ENCODE results near the gene SERTAD1.
"Not testable (repeated sequence)": the region's sequence is repeated elsewhere in the genome, so short reads cannot be mapped to it uniquely, and the experiment has no call there.

Gene SERTAD1

GRCh38 chr19:40461669-40462221, 36.0 kb upstream of the SERTAD1 start:
- H3K27me3 Mint-ChIP-seq: peaks cover 6% of the 10 kb centered on the region
- no peaks in the 10 kb centered on the region for H3K9me3 Mint-ChIP-seq
- DNase-seq (ENCODE audit: low spot score in 2 of 2) (peak in 1 of 2 donors; percentile 23), ATAC-seq (ENCODE audit: low read depth) (no peak)
- no peak overlapping the region for H3K27ac Mint-ChIP-seq
- peaks cover 29% of the 10 kb centered on the region for H3K4me1 Mint-ChIP-seq
- peaks cover 4% of the 10 kb centered on the region for H3K36me3 Mint-ChIP-seq
- H3K4me3 Mint-ChIP-seq: peak overlapping the region; percentile 6

DNA sequence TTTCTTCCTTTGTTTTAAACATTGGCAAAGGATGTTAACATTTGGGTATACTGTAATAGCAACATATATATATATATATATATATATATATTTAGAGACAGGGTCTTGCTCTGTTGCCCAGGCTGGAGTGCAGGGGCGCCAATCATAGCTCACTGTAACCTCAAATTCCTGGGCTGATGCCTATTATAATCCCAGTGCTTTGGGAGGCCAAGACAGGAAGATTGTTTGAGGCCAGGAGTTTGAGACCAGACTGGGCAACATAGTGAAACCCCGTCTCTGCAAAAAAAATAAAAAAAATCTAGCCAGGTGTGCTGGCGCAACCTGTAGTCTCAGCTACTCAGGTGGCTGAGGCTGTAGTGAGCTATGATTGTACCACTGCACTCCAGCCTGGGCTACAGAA, 34.4 kb upstream of the SERTAD1 start:
- ATAC-seq (ENCODE audit: low read depth) (no peak), DNase-seq (ENCODE audit: low spot score in 2 of 2) (no peak)
- no peak overlapping the region for H3K4me3 Mint-ChIP-seq
- H3K27ac Mint-ChIP-seq: no peak overlapping the region
- H3K9me3 Mint-ChIP-seq: no peaks in the 10 kb centered on the region
- H3K36me3 Mint-ChIP-seq: peaks cover under 1% of the 10 kb centered on the region
- H3K4me1 Mint-ChIP-seq: peaks cover 16% of the 10 kb centered on the region
- no peaks in the 10 kb centered on the region for H3K27me3 Mint-ChIP-seq

DNA sequence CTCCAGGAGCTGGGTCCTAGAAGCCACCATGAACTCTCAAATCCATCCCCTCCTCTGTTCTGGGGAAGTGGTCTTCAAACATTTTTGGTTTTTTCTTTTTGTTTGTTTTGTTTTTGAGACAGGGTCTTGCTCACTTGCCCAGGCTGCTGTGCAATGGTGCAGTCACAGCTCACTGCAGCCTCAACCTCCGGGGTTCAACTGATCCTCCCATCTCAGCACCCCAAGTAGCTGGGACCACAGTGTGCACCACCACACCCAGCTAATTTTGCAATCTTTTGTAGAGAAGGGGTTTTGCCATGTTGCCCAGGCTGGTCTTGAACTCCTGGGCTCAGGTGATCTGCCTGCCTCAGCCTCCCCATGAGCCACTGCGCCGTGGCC, 32.8 kb upstream of the SERTAD1 start:
- Mint-ChIP-seq H3K9me3 (no peaks in the 10 kb centered on the region), H3K27ac (no peak overlapping the region), H3K27me3 (no peaks in the 10 kb centered on the region), H3K4me1 (peaks cover 12% of the 10 kb centered on the region), H3K4me3 (no peak overlapping the region), H3K36me3 (peaks cover 2% of the 10 kb centered on the region)
- DNase-seq (ENCODE audit: low spot score in 2 of 2): no peak
- ATAC-seq (ENCODE audit: low read depth): no peak

- Mint-ChIP-seq H3K4me1 (peaks cover 10% of the 10 kb centered on the region), H3K27me3 (no peaks in the 10 kb centered on the region), H3K9me3 (no peaks in the 10 kb centered on the region), H3K36me3 (peaks cover 2% of the 10 kb centered on the region), H3K27ac (no peak overlapping the region), H3K4me3 (no peak overlapping the region)
- no peak for ATAC-seq (ENCODE audit: low read depth)
- DNase-seq (ENCODE audit: low spot score in 2 of 2): no peak
These were observed 32.3 kb upstream of the SERTAD1 start for GRCh38 chr19:40457953-40458596.

- no peaks in the 10 kb centered on the region for H3K27me3 Mint-ChIP-seq
- peaks cover 8% of the 10 kb centered on the region for H3K4me1 Mint-ChIP-seq
- no peak overlapping the region for H3K4me3 Mint-ChIP-seq
- ATAC-seq (ENCODE audit: low read depth) (no peak), DNase-seq (ENCODE audit: low spot score in 2 of 2) (no peak)
- no peak overlapping the region for H3K27ac Mint-ChIP-seq
- no peaks in the 10 kb centered on the region for H3K9me3 Mint-ChIP-seq
- H3K36me3 Mint-ChIP-seq: peaks cover 2% of the 10 kb centered on the region
These were observed 31.3 kb upstream of the SERTAD1 start for GRCh38 chr19:40457048-40457447.

GRCh38 chr19:40453943-40454342, 28.2 kb upstream of the SERTAD1 start:
- not testable (repeated sequence) for H3K9me3 Mint-ChIP-seq; ATAC-seq (ENCODE audit: low read depth); DNase-seq (ENCODE audit: low spot score in 2 of 2); H3K27ac Mint-ChIP-seq; H3K4me3 Mint-ChIP-seq; H3K27me3 Mint-ChIP-seq; H3K4me1 Mint-ChIP-seq; H3K36me3 Mint-ChIP-seq

- no peaks in the 10 kb centered on the region for H3K4me1 Mint-ChIP-seq
- H3K9me3 Mint-ChIP-seq: no peaks in the 10 kb centered on the region
- no peak overlapping the region for H3K27ac Mint-ChIP-seq
- H3K36me3 Mint-ChIP-seq: peaks cover 6% of the 10 kb centered on the region
- ATAC-seq (ENCODE audit: low read depth) (no peak), DNase-seq (ENCODE audit: low spot score in 2 of 2) (no peak)
- H3K27me3 Mint-ChIP-seq: no peaks in the 10 kb centered on the region
- no peak overlapping the region for H3K4me3 Mint-ChIP-seq
These were observed 27.5 kb upstream of the SERTAD1 start for GRCh38 chr19:40453151-40453735.

GRCh38 chr19:40452016-40452415, 26.2 kb upstream of the SERTAD1 start:
- no peaks in the 10 kb centered on the region for H3K4me1 Mint-ChIP-seq
- no peaks in the 10 kb centered on the region for H3K9me3 Mint-ChIP-seq
- DNase-seq (ENCODE audit: low spot score in 2 of 2): no peak
- no peak overlapping the region for H3K27ac Mint-ChIP-seq
- H3K27me3 Mint-ChIP-seq: no peaks in the 10 kb centered on the region
- no peak for ATAC-seq (ENCODE audit: low read depth)
- H3K36me3 Mint-ChIP-seq: peaks cover 6% of the 10 kb centered on the region
- H3K4me3 Mint-ChIP-seq: no peak overlapping the region

GRCh38 chr19:40450664-40451063, 24.9 kb upstream of the SERTAD1 start:
- no peaks in the 10 kb centered on the region for H3K27me3 Mint-ChIP-seq
- no peaks in the 10 kb centered on the region for H3K9me3 Mint-ChIP-seq
- H3K4me3 Mint-ChIP-seq: no peak overlapping the region
- DNase-seq (ENCODE audit: low spot score in 2 of 2) (no peak), ATAC-seq (ENCODE audit: low read depth) (no peak)
- H3K4me1 Mint-ChIP-seq: no peaks in the 10 kb centered on the region
- peaks cover 6% of the 10 kb centered on the region for H3K36me3 Mint-ChIP-seq
- H3K27ac Mint-ChIP-seq: no peak overlapping the region

GRCh38 chr19:40449506-40449905, 23.7 kb upstream of the SERTAD1 start:
- peaks cover 4% of the 10 kb centered on the region for H3K36me3 Mint-ChIP-seq
- ATAC-seq (ENCODE audit: low read depth) (no peak), DNase-seq (ENCODE audit: low spot score in 2 of 2) (no peak)
- H3K9me3 Mint-ChIP-seq: no peaks in the 10 kb centered on the region
- H3K4me1 Mint-ChIP-seq: peaks cover 4% of the 10 kb centered on the region
- H3K4me3 Mint-ChIP-seq: no peak overlapping the region
- H3K27me3 Mint-ChIP-seq: no peaks in the 10 kb centered on the region
- H3K27ac Mint-ChIP-seq: no peak overlapping the region

DNA sequence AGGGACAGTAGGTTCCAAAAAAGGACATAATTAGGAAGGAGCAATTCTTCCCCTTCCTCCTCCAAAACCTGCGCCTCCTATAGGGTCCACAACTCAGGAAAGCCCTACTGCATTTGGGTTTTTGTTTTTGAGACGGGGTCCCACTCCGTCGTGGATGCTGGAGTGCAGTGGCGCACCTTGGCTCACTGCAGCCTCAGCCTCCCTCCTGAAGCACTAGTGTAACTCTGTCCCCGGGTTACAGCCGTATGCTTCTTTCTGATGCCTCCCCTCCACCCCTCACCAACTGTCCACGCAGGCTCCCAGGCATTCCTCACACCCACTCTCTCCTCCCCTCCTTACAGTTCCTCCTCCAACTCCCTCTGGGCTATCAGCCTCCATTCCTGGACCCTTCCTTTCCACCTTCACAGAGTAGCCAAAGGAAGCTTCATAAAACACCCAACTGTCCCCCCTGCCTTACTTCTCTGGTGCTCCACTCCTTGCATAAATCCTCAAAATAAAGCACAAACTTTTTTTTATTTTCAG, 20.5 kb upstream of the SERTAD1 start:
- no peaks in the 10 kb centered on the region for H3K27me3 Mint-ChIP-seq
- H3K4me3 Mint-ChIP-seq: no peak overlapping the region
- no peak for ATAC-seq (ENCODE audit: low read depth)
- no peak for DNase-seq (ENCODE audit: low spot score in 2 of 2)
- peak overlapping the region; percentile 13 for H3K27ac Mint-ChIP-seq
- peaks cover 15% of the 10 kb centered on the region for H3K4me1 Mint-ChIP-seq
- no peaks in the 10 kb centered on the region for H3K9me3 Mint-ChIP-seq
- peaks cover 8% of the 10 kb centered on the region for H3K36me3 Mint-ChIP-seq

GRCh38 chr19:40445780-40446262, 20.0 kb upstream of the SERTAD1 start:
- peak overlapping the region; percentile 54 for H3K4me3 Mint-ChIP-seq
- no peak for DNase-seq (ENCODE audit: low spot score in 2 of 2)
- no peak overlapping the region for H3K27ac Mint-ChIP-seq
- no peak for ATAC-seq (ENCODE audit: low read depth)
- H3K4me1 Mint-ChIP-seq: peaks cover 15% of the 10 kb centered on the region
- H3K9me3 Mint-ChIP-seq: no peaks in the 10 kb centered on the region
- no peaks in the 10 kb centered on the region for H3K27me3 Mint-ChIP-seq
- peaks cover 10% of the 10 kb centered on the region for H3K36me3 Mint-ChIP-seq

DNA sequence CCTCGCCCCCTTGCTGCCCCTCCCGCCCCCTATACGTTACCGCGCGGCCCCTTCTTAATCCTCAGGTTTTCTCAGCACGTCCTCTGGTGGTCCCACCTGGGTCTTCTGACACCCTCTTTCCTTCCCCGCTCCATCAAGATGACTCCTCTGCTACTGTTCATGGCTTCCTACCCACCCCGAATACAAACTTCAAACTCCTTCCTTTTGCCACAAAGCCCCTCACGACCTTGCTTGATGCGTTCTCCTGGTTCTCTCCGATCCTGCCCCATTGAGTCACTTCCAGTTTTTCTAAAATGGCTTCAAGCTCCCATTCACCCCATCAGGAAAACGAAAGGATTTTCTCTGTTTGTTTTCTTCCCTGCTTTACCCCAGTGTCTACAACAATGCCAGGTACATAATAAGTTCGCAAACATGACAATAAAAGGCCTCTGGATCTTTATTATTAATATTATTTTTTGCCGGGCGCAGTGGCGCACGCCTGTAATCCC, 19.1 kb upstream of the SERTAD1 start:
- Mint-ChIP-seq H3K27ac (peak overlapping the region; percentile 93), H3K36me3 (peaks cover 11% of the 10 kb centered on the region), H3K27me3 (no peaks in the 10 kb centered on the region), H3K4me3 (peak overlapping the region; percentile 99), H3K9me3 (no peaks in the 10 kb centered on the region), H3K4me1 (peaks cover 15% of the 10 kb centered on the region)
- ATAC-seq (ENCODE audit: low read depth) (no peak), DNase-seq (ENCODE audit: low spot score in 2 of 2) (no peak)

GRCh38 chr19:40444000-40444824, 18.4 kb upstream of the SERTAD1 start, which contains the start of gene SERTAD3:
TSS of gene SERTAD3 (minus strand) at chr19:40444335. CDS start at chr19:40442080, 2,255 bp downstream.
- peaks cover 19% of the 10 kb centered on the region for H3K4me1 Mint-ChIP-seq
- H3K9me3 Mint-ChIP-seq: no peaks in the 10 kb centered on the region
- peaks cover 6% of the 10 kb centered on the region for H3K36me3 Mint-ChIP-seq
- H3K27ac Mint-ChIP-seq: peak within 1 kb of the TSS; percentile 93
- ATAC-seq (ENCODE audit: low read depth) (peak; percentile 68), DNase-seq (ENCODE audit: low spot score in 2 of 2) (peak; percentile 96 to 97)
- H3K4me3 Mint-ChIP-seq: peak within 1 kb of the TSS; percentile 99
- H3K27me3 Mint-ChIP-seq: no peaks in the 10 kb centered on the region
